Measurements from ENCODE around the gene LRRC51.
"Not testable (repeated sequence)": the region's sequence is repeated elsewhere in the genome, so short reads cannot be mapped to it uniquely, and the experiment has no call there.

The LRRC51 gene

DNA sequence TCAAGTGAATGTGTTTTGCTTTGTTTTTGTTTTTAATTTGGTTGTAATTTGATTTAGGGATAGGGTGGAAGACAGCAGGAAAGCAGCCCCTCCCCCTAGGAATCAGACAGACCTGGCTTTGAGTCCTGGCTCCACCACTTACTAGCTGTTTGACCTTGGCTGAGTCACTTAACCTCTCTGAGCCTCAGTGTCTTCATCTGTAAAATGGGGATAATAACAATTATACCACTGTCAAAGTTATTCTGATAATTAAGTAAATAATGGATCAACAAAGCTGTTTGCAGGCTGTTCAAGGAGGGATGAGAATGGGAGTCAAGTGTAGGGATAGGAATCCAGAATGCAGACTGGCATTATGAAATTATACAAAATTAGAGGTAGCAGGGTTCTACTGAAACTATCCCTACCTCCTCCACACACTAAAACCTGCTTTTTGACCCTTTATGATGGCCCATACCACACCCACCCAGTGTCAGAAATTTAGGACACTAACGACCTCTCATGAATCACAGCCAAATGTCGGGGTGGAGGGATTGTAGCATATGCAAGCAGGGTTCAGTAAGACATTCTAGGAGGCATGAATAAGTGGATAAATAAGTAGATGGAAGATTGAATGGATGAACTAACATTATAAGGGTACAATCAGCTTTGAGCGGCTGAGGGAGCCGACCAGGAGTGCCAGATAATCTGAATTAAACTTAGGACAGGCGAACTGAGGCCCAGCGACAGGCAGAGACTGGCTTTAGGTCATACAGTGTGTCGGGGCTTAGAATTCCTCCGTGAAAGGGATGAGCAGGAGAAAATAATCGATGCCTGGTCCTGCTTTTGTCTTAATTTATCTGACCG is 30.9 kb downstream of the LRRC51 start:
- DNase-seq (ENCODE audit: low read depth) = no peak

- DNase-seq (ENCODE audit: low read depth) = peak; percentile 99
These were observed 31.7 kb downstream of the LRRC51 start, which contains the start of gene ANAPC15 for GRCh38 chr11:72112143-72112977. Gene ANAPC15 (minus strand): TSS chr11:72112695. CDS start chr11:72111276, 1,419 bp downstream.

DNA sequence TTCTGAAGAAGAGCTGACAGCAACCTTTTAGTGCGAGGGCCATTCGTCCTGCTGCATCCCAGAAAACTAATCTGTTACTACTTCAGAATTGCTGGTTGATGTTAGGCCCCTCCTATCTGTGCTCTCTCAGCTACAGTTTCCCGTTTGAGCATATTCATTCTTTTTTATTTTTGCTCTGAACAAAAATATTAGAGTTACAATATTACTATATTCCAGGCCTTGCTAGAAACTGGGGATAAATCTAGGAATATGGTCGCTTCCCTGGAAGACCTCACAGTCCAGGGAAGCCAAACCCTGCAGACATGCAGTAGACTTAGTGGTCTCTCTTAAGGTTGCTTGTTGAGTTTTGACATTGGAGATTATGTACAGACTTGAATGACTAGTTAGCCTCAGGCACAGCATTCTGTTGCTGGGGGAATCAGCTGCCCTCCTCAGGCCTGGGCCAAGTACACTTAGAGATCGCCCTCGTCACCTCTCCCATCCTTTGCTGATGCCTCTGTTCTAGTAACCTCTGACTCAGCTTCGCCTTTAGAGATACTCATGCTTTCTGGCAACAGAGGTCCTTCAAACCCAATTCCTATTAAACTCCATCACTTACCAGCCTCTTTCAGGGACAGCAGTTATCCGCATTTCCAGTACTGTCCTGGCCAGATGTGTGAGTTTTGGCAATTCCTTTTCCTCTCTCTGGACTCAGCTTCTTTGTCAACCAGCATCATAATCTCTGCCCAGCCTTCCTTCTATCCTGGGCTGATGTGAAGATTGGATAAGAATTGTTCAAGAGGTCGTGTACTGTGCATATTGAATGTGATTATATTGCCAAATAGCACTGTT is 32.5 kb downstream of the LRRC51 start:
- no peak for DNase-seq (ENCODE audit: low read depth)

DNA sequence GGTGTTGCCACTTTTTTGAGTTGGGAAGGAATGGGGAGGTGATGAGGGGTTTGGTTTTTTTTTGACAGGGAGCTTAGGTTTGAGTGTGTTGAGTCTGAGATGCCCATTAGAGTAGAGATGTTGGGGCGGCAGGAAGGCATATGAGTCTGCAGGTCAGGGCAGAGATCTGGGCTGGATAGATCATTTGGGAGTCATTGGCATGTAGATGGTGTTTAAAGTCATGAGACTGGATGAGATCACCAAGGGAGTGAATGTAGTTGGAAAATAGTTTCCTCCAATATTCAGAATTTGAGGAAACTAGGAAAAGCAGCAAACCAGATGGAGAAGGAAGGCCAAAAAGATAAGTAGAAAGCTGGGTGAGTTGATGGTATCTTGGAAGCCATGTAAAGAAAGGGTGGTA is 33.9 kb downstream of the LRRC51 start:
- DNase-seq (ENCODE audit: low read depth) = no peak

GRCh38 chr11:72116019-72116755 is 35.5 kb downstream of the LRRC51 start:
- no peak for DNase-seq (ENCODE audit: low read depth)

DNA sequence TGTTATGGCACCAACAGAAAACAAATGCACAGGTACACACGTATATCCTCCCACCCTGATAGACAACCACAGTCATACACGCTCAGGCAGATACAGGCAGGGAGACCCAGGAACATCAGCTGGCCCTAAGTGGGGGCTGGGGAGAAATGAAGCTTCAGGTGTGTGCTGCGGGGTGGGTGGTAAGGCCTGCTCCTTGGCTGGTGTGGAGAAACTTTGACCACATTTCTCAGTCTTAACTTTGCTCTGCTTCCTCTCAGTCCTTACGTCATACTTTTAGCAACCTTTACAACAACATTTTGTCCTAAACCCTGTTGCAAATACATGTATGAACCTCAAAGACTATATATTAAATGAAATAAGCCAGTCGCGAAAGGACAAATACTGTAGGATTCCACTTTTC is 38.5 kb downstream of the LRRC51 start:
- DNase-seq (ENCODE audit: low read depth) = no peak

DNA sequence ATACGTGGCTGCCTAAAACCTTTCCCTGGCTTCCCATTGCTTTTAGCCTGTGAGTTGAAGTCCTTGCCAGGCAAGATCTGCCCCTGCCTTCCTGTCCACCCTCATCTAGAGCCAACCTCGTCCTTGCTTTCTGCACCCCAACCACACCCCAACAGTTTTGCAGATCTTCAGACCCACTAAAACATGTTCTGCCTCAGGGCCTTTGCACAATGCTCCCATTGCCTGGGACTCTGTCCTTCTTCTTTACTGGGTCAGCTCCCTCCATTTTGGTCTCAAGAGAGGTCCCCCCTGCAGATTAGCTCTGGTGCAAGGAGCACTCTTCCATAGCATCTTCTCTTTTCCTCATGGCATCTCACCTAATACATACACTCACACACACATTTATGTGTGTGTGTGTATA is 40.3 kb downstream of the LRRC51 start:
- DNase-seq (ENCODE audit: low read depth) = no peak

DNA sequence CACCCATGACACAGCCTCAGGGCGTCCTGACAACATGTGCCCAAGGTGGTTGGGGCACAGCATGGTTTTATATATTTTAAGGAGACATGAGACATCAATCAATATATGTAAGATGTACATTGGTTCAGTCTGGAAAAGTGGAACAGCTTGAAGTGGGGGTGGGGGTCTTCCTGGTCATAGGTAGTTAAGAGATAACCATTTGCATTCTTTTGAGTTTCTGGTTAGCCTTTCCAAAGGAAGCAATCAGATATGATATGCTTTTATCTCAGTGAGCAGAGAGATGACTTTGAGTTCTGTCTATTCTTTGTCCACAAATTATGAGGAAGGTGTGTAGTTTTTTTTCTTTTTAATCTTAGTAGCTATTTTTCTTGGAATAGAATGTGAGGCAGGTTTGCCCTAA is 42.0 kb downstream of the LRRC51 start:
- DNase-seq (ENCODE audit: low read depth) = no peak

DNA sequence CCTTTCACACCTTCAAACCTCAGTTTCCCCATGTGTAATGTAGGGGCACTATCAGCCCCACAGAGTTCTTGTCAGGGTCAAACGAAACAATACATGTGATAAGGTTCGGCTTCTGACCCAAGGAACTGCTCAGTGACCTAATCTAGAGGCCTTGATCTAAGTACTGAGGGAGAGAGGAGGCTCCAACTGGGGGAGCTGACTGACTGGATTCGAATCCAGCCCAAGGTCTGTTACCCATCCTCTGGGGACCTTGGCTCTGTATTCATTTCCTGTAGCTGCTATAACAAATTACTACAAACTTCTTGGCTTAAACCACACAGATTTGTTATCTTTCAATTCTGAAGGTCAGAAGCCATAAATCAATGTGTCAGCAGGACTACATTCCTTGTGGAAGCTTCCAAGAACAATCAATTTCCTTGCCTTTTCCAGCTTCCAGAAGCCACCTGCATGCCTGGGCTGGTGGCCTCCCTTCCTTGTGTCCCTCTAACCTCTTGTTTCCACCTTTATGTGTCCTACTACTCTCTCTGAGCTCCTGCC is 42.5 kb downstream of the LRRC51 start:
- DNase-seq (ENCODE audit: low read depth) = no peak

DNA sequence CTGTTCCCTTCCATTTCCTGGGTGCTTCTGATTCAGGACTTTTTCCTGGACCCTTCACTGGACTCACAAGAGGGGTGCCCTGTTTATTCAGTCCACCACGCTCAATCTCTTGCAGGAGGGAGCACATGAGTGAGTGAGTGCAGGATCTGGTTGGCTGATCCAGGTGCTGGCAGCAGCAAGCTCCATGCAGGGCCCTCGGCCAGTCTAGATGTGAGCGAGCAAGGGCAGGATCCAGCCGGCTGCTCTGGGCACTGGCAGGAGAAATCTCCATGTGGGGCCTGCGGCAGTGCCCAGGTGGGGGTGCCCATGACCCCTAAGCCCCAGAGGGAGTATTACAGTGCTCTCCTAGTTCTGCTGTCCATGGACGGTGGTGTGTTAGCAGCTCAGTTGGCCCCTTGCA is 43.4 kb downstream of the LRRC51 start:
- DNase-seq (ENCODE audit: low read depth) = no peak

GRCh38 chr11:72125956-72126355 is 45.3 kb downstream of the LRRC51 start:
- DNase-seq (ENCODE audit: low read depth) = no peak

GRCh38 chr11:72127923-72128322 is 47.3 kb downstream of the LRRC51 start:
- no peak for DNase-seq (ENCODE audit: low read depth)

GRCh38 chr11:72129381-72129780 is 48.7 kb downstream of the LRRC51 start:
- DNase-seq (ENCODE audit: low read depth) = no peak

- no peak for DNase-seq (ENCODE audit: low read depth)
These were observed 52.0 kb downstream of the LRRC51 start for GRCh38 chr11:72132646-72133045.

GRCh38 chr11:72135473-72135872 is 54.8 kb downstream of the LRRC51 start, which contains the start of gene FOLR3:
Gene FOLR3 (plus strand): TSS chr11:72135725. CDS start chr11:72135953, 228 bp downstream.
- DNase-seq (ENCODE audit: low read depth) = not testable (repeated sequence)

DNA sequence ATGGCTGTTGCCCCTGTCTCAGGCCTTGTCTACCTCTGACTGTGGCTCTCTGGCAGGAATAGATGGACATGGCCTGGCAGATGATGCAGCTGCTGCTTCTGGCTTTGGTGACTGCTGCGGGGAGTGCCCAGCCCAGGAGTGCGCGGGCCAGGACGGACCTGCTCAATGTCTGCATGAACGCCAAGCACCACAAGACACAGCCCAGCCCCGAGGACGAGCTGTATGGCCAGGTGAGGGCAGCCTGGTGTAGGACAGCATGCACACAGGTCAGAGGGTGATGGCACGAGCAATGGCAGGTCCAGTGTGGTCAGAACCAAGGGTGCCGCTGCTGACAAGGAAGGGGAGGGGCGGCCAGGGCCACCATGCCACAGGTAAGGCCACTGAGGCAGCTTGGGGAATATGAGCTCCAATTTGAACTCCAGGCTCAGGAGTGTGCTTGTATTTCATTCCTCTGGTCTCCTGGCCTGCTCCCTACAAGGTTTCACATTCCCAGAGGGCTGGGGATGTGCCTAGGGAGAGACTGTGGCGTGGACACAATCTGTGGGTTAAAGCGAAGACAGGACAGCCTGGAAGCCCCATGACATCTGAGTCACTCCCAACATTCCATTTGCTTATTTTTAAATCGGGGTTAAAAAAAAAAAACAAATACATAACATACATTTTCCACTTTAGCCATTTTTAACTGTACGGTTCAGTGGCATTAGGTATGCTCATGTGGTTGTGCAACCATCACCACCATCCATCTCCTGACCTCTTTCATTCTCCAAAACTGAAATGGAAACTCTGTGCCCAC is 55.4 kb downstream of the LRRC51 start:
- no peak for DNase-seq (ENCODE audit: low read depth)

DNA sequence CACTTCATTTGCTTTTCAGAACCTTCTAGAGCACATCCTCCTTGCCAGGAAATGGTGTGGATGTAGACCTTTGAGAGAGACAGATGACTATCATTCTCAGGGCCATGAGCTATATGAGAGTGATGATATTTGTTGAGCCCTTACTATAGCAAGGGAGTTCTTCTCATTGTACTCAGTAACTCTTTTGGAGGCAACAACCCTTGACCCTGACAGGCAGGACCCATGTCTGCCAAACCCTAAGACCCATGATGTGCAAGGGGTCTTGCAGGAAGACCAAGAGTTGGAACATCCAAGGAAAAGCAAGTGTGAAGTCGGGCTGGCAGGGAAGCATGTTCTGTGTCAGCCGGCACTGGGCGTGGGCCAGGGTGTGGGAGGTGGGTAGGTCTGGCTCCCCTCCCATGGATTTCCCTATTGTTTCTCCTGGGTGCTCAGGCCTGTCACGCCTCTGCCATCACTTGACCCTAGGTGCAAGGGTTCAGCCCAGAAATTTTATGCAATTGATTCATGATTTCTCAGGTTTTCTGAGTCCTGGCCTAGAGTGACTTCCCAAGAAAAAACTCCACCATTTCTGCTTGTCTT is 56.1 kb downstream of the LRRC51 start:
- no peak for DNase-seq (ENCODE audit: low read depth)

DNA sequence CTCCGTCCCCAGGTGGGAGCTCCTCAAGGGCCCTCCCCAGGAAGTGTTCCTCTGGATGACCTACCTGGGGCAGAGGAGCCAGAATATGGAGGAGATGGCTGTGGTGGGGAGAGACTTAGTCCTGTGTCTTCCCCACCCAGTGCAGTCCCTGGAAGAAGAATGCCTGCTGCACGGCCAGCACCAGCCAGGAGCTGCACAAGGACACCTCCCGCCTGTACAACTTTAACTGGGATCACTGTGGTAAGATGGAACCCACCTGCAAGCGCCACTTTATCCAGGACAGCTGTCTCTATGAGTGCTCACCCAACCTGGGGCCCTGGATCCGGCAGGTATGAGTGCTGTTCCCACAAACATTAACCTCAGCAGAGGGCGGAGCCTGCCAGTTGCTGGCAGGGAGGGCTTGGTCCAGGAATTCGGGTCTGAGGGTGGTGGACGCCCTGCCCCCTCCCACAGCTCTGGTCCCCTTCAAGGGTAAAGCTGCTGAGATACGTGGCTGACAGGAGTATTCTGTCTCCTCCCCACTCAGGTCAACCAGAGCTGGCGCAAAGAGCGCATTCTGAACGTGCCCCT is 58.3 kb downstream of the LRRC51 start:
- no peak for DNase-seq (ENCODE audit: low read depth)

DNA sequence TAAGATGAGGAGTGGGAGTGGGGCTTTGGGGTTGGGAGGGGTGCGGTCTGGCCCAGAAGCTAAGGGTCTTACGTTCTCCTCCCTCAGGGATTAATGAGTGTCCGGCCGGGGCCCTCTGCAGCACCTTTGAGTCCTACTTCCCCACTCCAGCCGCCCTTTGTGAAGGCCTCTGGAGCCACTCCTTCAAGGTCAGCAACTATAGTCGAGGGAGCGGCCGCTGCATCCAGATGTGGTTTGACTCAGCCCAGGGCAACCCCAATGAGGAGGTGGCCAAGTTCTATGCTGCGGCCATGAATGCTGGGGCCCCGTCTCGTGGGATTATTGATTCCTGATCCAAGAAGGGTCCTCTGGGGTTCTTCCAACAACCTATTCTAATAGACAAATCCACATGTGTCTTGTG is 58.9 kb downstream of the LRRC51 start:
- DNase-seq (ENCODE audit: low read depth) = no peak

DNA sequence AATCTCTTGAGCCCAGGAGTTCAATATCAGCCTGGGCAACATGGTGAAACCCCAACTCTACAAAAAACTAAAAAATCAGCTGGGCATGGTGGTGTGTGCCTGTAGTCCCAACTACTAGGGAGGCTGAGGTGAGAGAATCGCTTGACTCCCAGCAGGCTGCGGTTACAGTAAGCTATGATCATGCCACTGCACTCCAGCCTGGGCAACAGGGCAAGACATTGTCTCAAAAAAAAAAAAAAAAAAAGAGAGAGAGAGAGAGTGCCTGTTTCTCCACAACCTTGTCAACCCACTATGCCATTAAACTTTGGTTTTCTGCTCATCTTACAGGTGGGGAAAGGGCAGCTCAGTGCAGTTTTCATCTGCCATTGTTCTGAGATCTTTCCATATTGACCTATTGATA is 60.0 kb downstream of the LRRC51 start:
- DNase-seq (ENCODE audit: low read depth) = no peak

Measured in stimulated activated CD8-positive, alpha-beta memory T cell treated with anti-CD3 and anti-CD28 coated beads, Interleukin-15, amount 100 ng/mL, for 1 hour (primary cell).